Measurements from ENCODE around the gene SCART1. TPM values are rescaled to one million over a fixed set of nuclear protein-coding genes. Genes with fewer than 3 reads are reported as not detected.

The SCART1 gene
- total and polyA plus RNA-seq, 11 donors = 0.08 to 1.3 (median 0.34) TPM

GRCh38 chr10:133509700-133510099 lies 56.0 kb downstream of the SCART1 start:
- Histone ChIP-seq H3K27ac (no peak overlapping the region), H3K27me3 (peaks cover 0 to 11% (median 0%) of the 10 kb centered on the region in 9 donors), H3K4me3 (no peak overlapping the region), H3K36me3 (no peaks in the 10 kb centered on the region), H3K4me1 (no peaks in the 10 kb centered on the region), H3K9me3 (peaks cover 0 to 34% (median 5%) of the 10 kb centered on the region in 12 donors)
- intact Hi-C loops (cut with DNase I) = loop anchor here in 1 of 10 donors (10.0 kb wide), 1 partner anchor 175 kb away; the partner anchor contains the start of gene CALY
- DNase-seq (no peak), ATAC-seq (no peak)
- no peak for TF ChIP-seq POLR2A (IDR thresholded peaks at IDR 0.05)
- no peak for TF ChIP-seq CTCF (IDR thresholded peaks at IDR 0.05)
- WGBS, 4 donors = 74 to 80% (median 78%) methylated on average over 4 of the region's 4 CpGs

GRCh38 chr10:133511408-133511807 lies 57.7 kb downstream of the SCART1 start:
- H3K4me3 ChIP-seq = no peak overlapping the region
- no peak for ATAC-seq
- TF ChIP-seq POLR2A (IDR thresholded peaks at IDR 0.05) (no peak), CTCF (IDR thresholded peaks at IDR 0.05) (no peak)
- H3K36me3 ChIP-seq = no peaks in the 10 kb centered on the region
- H3K27ac ChIP-seq = no peak overlapping the region
- no peaks in the 10 kb centered on the region for H3K4me1 ChIP-seq
- peaks cover 0 to 11% (median 0%) of the 10 kb centered on the region in 9 donors for H3K27me3 ChIP-seq
- H3K9me3 ChIP-seq = peaks cover 0 to 34% (median 5%) of the 10 kb centered on the region in 12 donors
- DNase-seq = no peak
- WGBS, 4 donors = 75 to 79% (median 77%) methylated on average over 4 of the region's 4 CpGs
- intact Hi-C loops (cut with DNase I) = loop anchor here in 1 of 10 donors (10.0 kb wide), 1 partner anchor 177 kb away; the partner anchor contains the start of gene CALY

GRCh38 chr10:133511907-133512528 lies 58.3 kb downstream of the SCART1 start:
- WGBS, 4 donors = 44 to 55% (median 51%) methylated on average over 4 of the region's 4 CpGs
- Histone ChIP-seq H3K27me3 (peaks cover 0 to 11% (median 0%) of the 10 kb centered on the region in 9 donors), H3K4me3 (no peak overlapping the region), H3K36me3 (no peaks in the 10 kb centered on the region), H3K27ac (no peak overlapping the region), H3K4me1 (no peaks in the 10 kb centered on the region), H3K9me3 (peaks cover 0 to 34% (median 5%) of the 10 kb centered on the region in 12 donors)
- ATAC-seq (no peak), DNase-seq (no peak)
- TF ChIP-seq POLR2A (IDR thresholded peaks at IDR 0.05) (no peak), CTCF (IDR thresholded peaks at IDR 0.05) (no peak)
- intact Hi-C loops (cut with DNase I) = loop anchor here in 1 of 10 donors (10.0 kb wide), 1 partner anchor 177 kb away; the partner anchor contains the start of gene CALY

- H3K4me3 ChIP-seq = no peak overlapping the region
- intact Hi-C loops (cut with DNase I) = loop anchor here in 2 of 10 donors (5.0 to 10.0 kb wide), 2 partner anchors 181 to 188 kb away; partner anchors contain the start of gene CALY (in 1 of the 2)
- no peak for TF ChIP-seq CTCF (IDR thresholded peaks at IDR 0.05)
- TF ChIP-seq POLR2A (IDR thresholded peaks at IDR 0.05) = no peak
- H3K27me3 ChIP-seq = peaks cover 0 to 9% (median 0%) of the 10 kb centered on the region in 9 donors
- no peaks in the 10 kb centered on the region for H3K36me3 ChIP-seq
- no peak for DNase-seq
- H3K9me3 ChIP-seq = peaks cover 0 to 12% (median 0%) of the 10 kb centered on the region in 12 donors
- no peak overlapping the region for H3K27ac ChIP-seq
- 62 to 78% (median 66%) methylated on average over 4 of the region's 4 CpGs for WGBS, 4 donors
- no peak for ATAC-seq
- peaks cover 0 to 9% (median 5%) of the 10 kb centered on the region in 12 donors for H3K4me1 ChIP-seq
Observed at GRCh38 chr10:133515471-133515870, 61.7 kb downstream of the SCART1 start.

All from heart left ventricle (tissue), 16 donors.